Esophagus muscularis mucosa (tissue), 4 donors: Measurements from ENCODE around the gene ALOX12B. TPM values are rescaled to one million over a fixed set of nuclear protein-coding genes. Genes with fewer than 3 reads are reported as not detected.

Source experiments
- DNase-seq: peaks from one replicate; pipeline ENCODE4 v3.0.0-alpha.2; 2017; ENCODE audit errors: extremely low spot score
- H3K27ac ChIP-seq, 4 donors: fragments of 200-600 bp; sonication (generic); replicated peaks in 1 of 4; 1 replicate in 3 of 4; 2 replicates in 1 of 4; pipeline ENCODE4 v1.5.1; 2016 to 2019; ENCODE audit warnings: mild to moderate bottlenecking in 1 of 4
- H3K27me3 ChIP-seq, 4 donors: fragments of 200-600 bp; sonication (generic); one replicate each; pipeline versions ENCODE4 v1.5.1 to v1.6.0; 2016 to 2019
- H3K36me3 ChIP-seq, 4 donors: fragments of 200-600 bp; sonication (generic); one replicate each; pipeline ENCODE4 v1.5.1; 2016 to 2019
- H3K4me1 ChIP-seq, 4 donors: fragments of 200-600 bp; sonication (generic); one replicate each; pipeline ENCODE4 v1.5.1; 2016 to 2019
- H3K4me3 ChIP-seq, 4 donors: fragments of 200-600 bp; sonication (generic); 1 replicate in 2 of 4; 2 replicates in 2 of 4; pipeline ENCODE4 v1.5.1; 2016 to 2019; ENCODE audit warnings: mild to moderate bottlenecking in 4 of 4, moderate library complexity in 1 of 4
- H3K9me3 ChIP-seq, 4 donors: fragments of 200-600 bp; sonication (generic); 1 replicate in 3 of 4; 2 replicates in 1 of 4; pipeline ENCODE4 v1.5.1; 2016 to 2019
- EP300 ChIP-seq: sonication (generic); formaldehyde crosslinking; IDR thresholded peaks from one replicate; pipeline ENCODE4 v1.6.1; 2017; ENCODE audit warnings: antibody characterized with exemption
- POLR2A ChIP-seq: fragments of 450-650 bp; IDR thresholded peaks from one replicate; pipeline ENCODE4 v1.6.1; 2017; ENCODE audit warnings: antibody characterized with exemption, moderate library complexity, mild to moderate bottlenecking, low read depth
- POLR2AphosphoS5 ChIP-seq, 2 donors: sonication (generic); formaldehyde crosslinking; IDR thresholded peaks; one replicate each; pipeline ENCODE4 v1.6.1; 2017; ENCODE audit warnings: antibody characterized with exemption in 2 of 2
- whole genome bisulfite sequencing: methylation state at CpG from one replicate; pipeline ENCODE4 v1.1.5; 2018; 5-methylcytosine and 5-hydroxymethylcytosine counted together
- intact Hi-C: fragments of 100-400 bp; cut with DNase I; formaldehyde crosslinking; loops from one replicate; pipeline ENCODE4 v1.15.1; 2023
- total RNA-seq, 4 donors: library from RNA; depleted of rRNA; stranded (reverse); fragments of >200 nt; gene quantifications; one replicate each; pipeline versions ENCODE4 v1.1.0 to v1.2.1, GENCODE V29; 2016
- TF ChIP-seq, protein P1 (sequence below), 3 experiments: fragments of 200-600 bp in 2 of 3; fragments of 450-650 bp in 1 of 3; sonication (generic) in 2 of 3; IDR thresholded peaks; one replicate each; pipeline ENCODE4 v1.5.1; 2017 to 2019; ENCODE audit warnings: antibody characterized with exemption in 3 of 3, mild to moderate bottlenecking in 2 of 3, moderate library complexity in 1 of 3

Gene ALOX12B
- total RNA-seq, 4 donors from 2014 or later = not detected

GRCh38 chr17:8067806-8068205, 19.7 kb downstream of the ALOX12B start:
- intact Hi-C loops = no loop called here
- Histone ChIP-seq H3K9me3 (no peaks in the 10 kb centered on the region), H3K4me3 (no peak overlapping the region), H3K27me3 (peaks cover under 1 to 57% (median 19%) of the 10 kb centered on the region in 4 donors), H3K27ac (no peak overlapping the region), H3K36me3 (no peaks in the 10 kb centered on the region), H3K4me1 (peaks cover 7 to 28% (median 16%) of the 10 kb centered on the region in 4 donors)
- TF ChIP-seq EP300 (no peak), POLR2A (no peak), POLR2AphosphoS5 (IDR thresholded peaks at IDR 0.05) (no peak)
- TF ChIP-seq, protein P1, sequence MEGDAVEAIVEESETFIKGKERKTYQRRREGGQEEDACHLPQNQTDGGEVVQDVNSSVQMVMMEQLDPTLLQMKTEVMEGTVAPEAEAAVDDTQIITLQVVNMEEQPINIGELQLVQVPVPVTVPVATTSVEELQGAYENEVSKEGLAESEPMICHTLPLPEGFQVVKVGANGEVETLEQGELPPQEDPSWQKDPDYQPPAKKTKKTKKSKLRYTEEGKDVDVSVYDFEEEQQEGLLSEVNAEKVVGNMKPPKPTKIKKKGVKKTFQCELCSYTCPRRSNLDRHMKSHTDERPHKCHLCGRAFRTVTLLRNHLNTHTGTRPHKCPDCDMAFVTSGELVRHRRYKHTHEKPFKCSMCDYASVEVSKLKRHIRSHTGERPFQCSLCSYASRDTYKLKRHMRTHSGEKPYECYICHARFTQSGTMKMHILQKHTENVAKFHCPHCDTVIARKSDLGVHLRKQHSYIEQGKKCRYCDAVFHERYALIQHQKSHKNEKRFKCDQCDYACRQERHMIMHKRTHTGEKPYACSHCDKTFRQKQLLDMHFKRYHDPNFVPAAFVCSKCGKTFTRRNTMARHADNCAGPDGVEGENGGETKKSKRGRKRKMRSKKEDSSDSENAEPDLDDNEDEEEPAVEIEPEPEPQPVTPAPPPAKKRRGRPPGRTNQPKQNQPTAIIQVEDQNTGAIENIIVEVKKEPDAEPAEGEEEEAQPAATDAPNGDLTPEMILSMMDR (IDR thresholded peaks at IDR 0.05) = no peak
- DNase-seq = no peak
- WGBS = 58% methylated on average over 4 of the region's 4 CpGs

GRCh38 chr17:8066841-8067775, 20.4 kb downstream of the ALOX12B start:
- Histone ChIP-seq H3K4me1 (peaks cover 3 to 28% (median 15%) of the 10 kb centered on the region in 4 donors), H3K27ac (no peak overlapping the region), H3K27me3 (peaks cover 0 to 57% (median 18%) of the 10 kb centered on the region in 4 donors), H3K9me3 (no peaks in the 10 kb centered on the region), H3K4me3 (no peak overlapping the region), H3K36me3 (no peaks in the 10 kb centered on the region)
- TF ChIP-seq POLR2AphosphoS5 (IDR thresholded peaks at IDR 0.05) = no peak
- DNase-seq = no peak
- intact Hi-C loops = no loop called here
- 81% methylated on average over 13 of the region's 15 CpGs for WGBS

DNA sequence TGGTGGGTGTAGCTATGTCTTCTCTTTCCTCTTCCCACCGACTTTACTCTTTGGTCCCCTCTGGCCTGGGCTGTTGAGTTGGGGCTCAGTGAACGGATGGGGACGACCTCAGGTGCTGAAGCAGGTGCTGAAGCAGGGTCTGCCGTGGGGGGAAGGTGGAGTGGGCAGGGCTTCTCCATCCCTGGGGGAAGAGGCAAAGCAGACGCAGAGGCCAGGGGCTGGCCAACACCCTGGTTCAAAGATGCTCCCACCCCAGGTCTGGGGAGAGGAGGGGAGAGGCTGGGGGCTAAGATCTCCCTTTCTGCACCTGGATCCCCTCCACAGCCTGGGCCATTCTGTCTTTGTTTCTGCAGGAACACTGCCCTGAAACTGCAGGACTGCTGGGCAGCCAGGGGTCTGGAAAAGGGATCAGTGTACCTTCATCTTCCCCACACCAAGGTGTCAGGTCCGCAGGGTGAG, 22.9 kb downstream of the ALOX12B start:
- DNase-seq = no peak
- 62% methylated on average over 6 of the region's 6 CpGs for WGBS
- Histone ChIP-seq H3K27me3 (peaks cover 0 to 62% (median 29%) of the 10 kb centered on the region in 4 donors), H3K9me3 (no peaks in the 10 kb centered on the region), H3K27ac (no peak overlapping the region), H3K4me1 (peaks cover 3 to 24% (median 15%) of the 10 kb centered on the region in 4 donors), H3K4me3 (no peak overlapping the region), H3K36me3 (no peaks in the 10 kb centered on the region)
- TF ChIP-seq, protein P1 (IDR thresholded peaks at IDR 0.05) = no peak
- TF ChIP-seq POLR2AphosphoS5 (IDR thresholded peaks at IDR 0.05) (no peak), POLR2A (no peak), EP300 (no peak)
- intact Hi-C loops = no loop called here

GRCh38 chr17:8063761-8064534, 23.6 kb downstream of the ALOX12B start:
- peaks cover 0 to 68% (median 33%) of the 10 kb centered on the region in 4 donors for H3K27me3 ChIP-seq
- intact Hi-C loops = no loop called here
- H3K36me3 ChIP-seq = no peaks in the 10 kb centered on the region
- H3K4me3 ChIP-seq = no peak overlapping the region
- TF ChIP-seq EP300 = no peak
- TF ChIP-seq POLR2AphosphoS5 (IDR thresholded peaks at IDR 0.05) = no peak
- TF ChIP-seq, protein P1 (IDR thresholded peaks at IDR 0.05) = no peak
- no peak for TF ChIP-seq POLR2A
- peaks cover 3 to 20% (median 13%) of the 10 kb centered on the region in 4 donors for H3K4me1 ChIP-seq
- no peak for DNase-seq
- 11% methylated on average over 9 of the region's 28 CpGs for WGBS
- H3K9me3 ChIP-seq = no peaks in the 10 kb centered on the region
- no peak overlapping the region for H3K27ac ChIP-seq
